Lung (tissue), 12 donors: ENCODE measurements around the gene NFIB. TPM values are rescaled to one million over a fixed set of nuclear protein-coding genes. Genes with fewer than 3 reads are reported as not detected.

ENCODE experiments used
- ATAC-seq: fragments of 200-7000 bp; cut with Tn5 transposase; one replicate; pipeline ENCODE4 v1.9.1; 2020; ENCODE audit warnings: moderate number of reproducible peaks; ENCODE audit not compliant: insufficient read depth, low FRiP score
- DNase-seq, 3 donors: peaks; one replicate each; pipeline ENCODE4 v3.0.0-alpha.2; 2013 to 2017
- H3K27ac ChIP-seq, 2 donors: one replicate each; pipeline ENCODE4 v1.5.1; 2013; ENCODE audit warnings: mild to moderate bottlenecking in 2 of 2, moderate library complexity in 2 of 2, control low read depth in 1 of 2, inconsistent platforms in 1 of 2, low read depth in 1 of 2, low read length in 1 of 2
- H3K27me3 ChIP-seq, 3 donors: one replicate each; pipeline ENCODE4 v1.5.1; 2013; ENCODE audit warnings: low read length in 2 of 3; ENCODE audit not compliant: control insufficient read depth in 3 of 3, insufficient read depth in 3 of 3
- H3K36me3 ChIP-seq, 4 donors: one replicate each; pipeline ENCODE4 v1.5.1; 2013; ENCODE audit warnings: low read length in 4 of 4, mild to moderate bottlenecking in 1 of 4, moderate library complexity in 1 of 4; ENCODE audit not compliant: control insufficient read depth in 4 of 4, insufficient read depth in 4 of 4
- H3K4me1 ChIP-seq, 5 donors: one replicate each; pipeline ENCODE4 v1.5.1; 2013; ENCODE audit warnings: low read length in 5 of 5, mild to moderate bottlenecking in 2 of 5, moderate library complexity in 1 of 5; ENCODE audit not compliant: control insufficient read depth in 5 of 5, insufficient read depth in 5 of 5
- H3K4me3 ChIP-seq: one replicate; pipeline ENCODE4 v1.5.1; 2013; ENCODE audit warnings: mild to moderate bottlenecking, control low read depth, moderate library complexity
- H3K9ac ChIP-seq, 2 donors: one replicate each; pipeline ENCODE4 v1.5.1; 2013; ENCODE audit warnings: low read length in 2 of 2, control low read depth in 1 of 2; ENCODE audit not compliant: insufficient read depth in 1 of 2
- H3K9me3 ChIP-seq, 4 donors: one replicate each; pipeline ENCODE4 v1.5.1; 2013; ENCODE audit warnings: low read length in 3 of 4, mild to moderate bottlenecking in 1 of 4, moderate library complexity in 1 of 4; ENCODE audit not compliant: control insufficient read depth in 4 of 4, insufficient read depth in 3 of 4
- CTCF ChIP-seq: IDR thresholded peaks from 2 replicates; pipeline ENCODE4 v1.5.1; 2012; ENCODE audit warnings: mild to moderate bottlenecking; ENCODE audit errors: control extremely low read depth, extremely low read depth
- WGBS, 2 donors: extraction: QIAGEN DNeasy Blood & Tissue Kit; methylation state at CpG; one replicate each; pipeline ENCODE4 v1.1.7; 2013; 5-methylcytosine and 5-hydroxymethylcytosine counted together
- polyA plus RNA-seq, 2 donors: library from polyadenylated mRNA; stranded (reverse); fragments of 200-250 nt; gene quantifications; one replicate each; pipeline ENCODE4 v1.2.1, GENCODE V29; 2013
- total RNA-seq, 2 donors: library from RNA; depleted of rRNA in 1 of 2; stranded (reverse); fragments of >200 nt in 1 of 2; gene quantifications; one replicate each; pipeline ENCODE4 v1.2.1, GENCODE V29; 2014 to 2021
- donor health status: control.
- donor health status: control.
- donor health status: Bipolar disorder and iron deficiency.
- donor health status: healthy.
- donor health status: DM: yes; HTN: yes; CAD: no.

Gene NFIB
- total and polyA plus RNA-seq, 4 donors, result 7.3 to 189 (median 51.0) TPM

GRCh38 chr9:14317667-14318320, 3.9 kb upstream of the NFIB start:
- DNase-seq (peak in 1 of 3 donors; percentile 57), ATAC-seq (no peak)
- Histone ChIP-seq H3K27ac (peak overlapping the region; percentile 78 to 97), H3K36me3 (peaks cover 0 to 8% (median 0%) of the 10 kb centered on the region in 4 donors), H3K9ac (peak overlapping the region in 1 of 2 donors; percentile 91), H3K27me3 (no peaks in the 10 kb centered on the region), H3K9me3 (peaks cover 0 to under 1% (median 0%) of the 10 kb centered on the region in 4 donors), H3K4me1 (peaks cover 3 to 38% (median 23%) of the 10 kb centered on the region in 5 donors), H3K4me3 (no peak overlapping the region)
- TF ChIP-seq CTCF, result no peak
- 46 to 56% methylated on average over 4 of the region's 4 CpGs for WGBS, 2 donors

DNA sequence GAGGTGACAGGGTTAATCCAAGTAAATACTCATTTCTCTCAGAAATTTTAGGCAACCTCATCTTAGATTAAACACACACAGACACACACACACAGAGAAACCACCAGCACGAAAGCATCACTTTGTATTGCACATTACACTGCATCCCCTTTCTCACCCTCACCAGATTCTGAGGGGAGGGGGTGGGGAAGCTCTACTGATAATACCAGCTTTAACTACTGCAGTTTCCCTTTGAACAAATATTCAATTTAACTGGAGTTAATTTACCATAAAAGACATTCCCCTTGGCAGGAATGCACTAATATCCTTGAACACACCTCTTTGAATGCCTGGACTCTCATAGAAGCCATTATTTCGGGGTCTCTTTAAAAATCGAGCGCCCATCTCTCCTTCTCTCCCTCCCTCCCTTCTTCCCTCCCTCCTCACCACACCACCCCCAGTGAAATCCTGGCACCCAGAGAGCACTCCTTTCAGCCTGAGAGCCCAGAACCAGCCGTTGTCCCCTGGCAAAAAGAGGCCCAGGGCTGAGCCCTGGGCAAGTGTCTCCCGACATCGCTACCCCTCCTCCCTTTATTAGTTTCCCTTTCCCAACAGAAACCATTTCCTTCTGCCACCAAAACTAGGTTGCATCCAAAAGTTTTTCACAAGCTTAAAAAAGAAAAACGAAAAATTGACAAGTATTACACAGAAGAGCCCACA, 2.8 kb upstream of the NFIB start:
- Histone ChIP-seq H3K9ac (peak overlapping the region in 1 of 2 donors; percentile 91), H3K4me1 (peaks cover 3 to 38% (median 23%) of the 10 kb centered on the region in 5 donors), H3K27ac (peak overlapping the region; percentile 91 to 97), H3K27me3 (no peaks in the 10 kb centered on the region), H3K4me3 (no peak overlapping the region), H3K36me3 (peaks cover 0 to 18% (median 0%) of the 10 kb centered on the region in 4 donors), H3K9me3 (peaks cover 0 to 2% (median 0%) of the 10 kb centered on the region in 4 donors)
- ATAC-seq, result no peak
- no peak for TF ChIP-seq CTCF
- WGBS, 2 donors, result 48 to 71% methylated on average over 8 of the region's 8 CpGs
- peak in 2 of 3 donors; percentile 74 to 91 for DNase-seq

DNA sequence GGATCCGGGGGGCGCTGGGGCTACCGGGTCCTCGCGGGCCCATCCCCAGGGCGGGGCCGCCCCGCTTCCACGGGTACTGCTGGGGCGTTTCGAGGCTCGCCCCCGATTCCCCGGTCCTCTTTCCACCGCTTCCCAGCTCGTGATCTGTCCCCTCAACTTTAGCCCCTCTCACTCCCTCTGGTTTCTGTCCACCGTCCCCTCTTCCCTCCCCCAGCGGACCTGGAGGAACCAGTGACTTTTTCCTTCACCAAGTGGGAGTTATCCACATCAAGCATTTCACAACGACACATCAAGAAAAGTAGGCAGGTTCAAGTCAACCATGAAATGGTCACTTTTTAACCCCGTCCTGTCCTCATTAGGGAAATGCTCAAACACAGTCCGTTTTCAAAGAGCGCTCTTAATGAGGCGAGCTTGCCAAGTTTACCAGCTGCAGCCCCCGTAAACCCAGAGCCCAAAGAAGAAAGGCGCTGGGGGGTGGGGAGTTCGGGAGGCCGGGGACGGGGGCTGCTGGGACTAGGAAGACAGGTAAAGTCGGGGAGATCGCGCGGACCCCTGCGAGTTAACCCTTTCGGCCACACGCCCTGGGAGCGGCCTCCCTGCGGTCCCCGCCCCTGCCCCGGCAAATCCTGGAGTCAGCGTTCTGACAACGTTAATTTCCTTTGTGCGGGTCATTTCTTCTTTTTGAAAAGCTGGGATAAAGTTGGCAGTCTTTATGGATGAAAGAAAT, 2.1 kb upstream of the NFIB start:
- TF ChIP-seq CTCF, result no peak
- ATAC-seq (peak; percentile 4), DNase-seq (peak; percentile 86 to 96 (median 95))
- Histone ChIP-seq H3K9me3 (peaks cover 0 to 2% (median 0%) of the 10 kb centered on the region in 4 donors), H3K4me3 (peak overlapping the region; percentile 17), H3K4me1 (peaks cover 3 to 38% (median 23%) of the 10 kb centered on the region in 5 donors), H3K27ac (peak overlapping the region; percentile 91 to 97), H3K36me3 (peaks cover 0 to 19% (median 0%) of the 10 kb centered on the region in 4 donors), H3K9ac (peak overlapping the region; percentile 41 to 91), H3K27me3 (no peaks in the 10 kb centered on the region)
- 7 to 18% methylated on average over 40 to 42 of the region's 42 CpGs for WGBS, 2 donors
